ENCODE data around the gene PKD2L1.

DNA sequence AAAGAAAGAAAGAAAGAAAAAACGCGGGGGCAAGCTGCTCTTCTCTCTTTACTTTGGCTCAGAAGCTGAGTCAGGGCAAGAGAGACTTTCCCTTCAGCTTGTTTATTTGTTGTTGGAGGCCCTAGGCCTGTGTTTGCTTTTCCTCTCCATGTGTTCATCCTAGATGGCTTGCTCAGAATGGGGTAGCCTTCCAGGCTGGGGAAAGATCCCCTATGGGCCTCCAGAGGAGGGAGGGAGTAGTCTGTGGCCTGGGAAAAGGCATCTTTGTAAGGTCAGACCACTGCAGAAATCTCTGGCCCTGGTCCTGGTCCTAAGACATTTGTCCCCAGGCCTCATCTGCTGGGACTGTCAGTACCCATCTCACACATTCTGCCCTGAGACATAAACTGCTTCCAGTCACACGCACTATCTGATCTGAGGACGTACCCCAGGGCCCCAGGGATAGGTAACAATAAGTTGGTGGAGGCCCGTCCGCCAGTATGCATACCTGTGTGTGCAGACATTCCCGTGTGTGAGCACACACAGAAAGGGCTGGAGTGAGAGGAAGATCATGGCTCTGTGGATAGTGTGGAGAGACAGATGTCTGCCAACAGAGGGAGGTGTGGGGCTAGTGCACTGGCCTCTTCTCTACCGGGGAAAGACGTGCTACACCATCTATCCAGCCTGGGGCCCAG, 12.1 kb upstream of the PKD2L1 start:
- TF ChIP-seq, protein P1, sequence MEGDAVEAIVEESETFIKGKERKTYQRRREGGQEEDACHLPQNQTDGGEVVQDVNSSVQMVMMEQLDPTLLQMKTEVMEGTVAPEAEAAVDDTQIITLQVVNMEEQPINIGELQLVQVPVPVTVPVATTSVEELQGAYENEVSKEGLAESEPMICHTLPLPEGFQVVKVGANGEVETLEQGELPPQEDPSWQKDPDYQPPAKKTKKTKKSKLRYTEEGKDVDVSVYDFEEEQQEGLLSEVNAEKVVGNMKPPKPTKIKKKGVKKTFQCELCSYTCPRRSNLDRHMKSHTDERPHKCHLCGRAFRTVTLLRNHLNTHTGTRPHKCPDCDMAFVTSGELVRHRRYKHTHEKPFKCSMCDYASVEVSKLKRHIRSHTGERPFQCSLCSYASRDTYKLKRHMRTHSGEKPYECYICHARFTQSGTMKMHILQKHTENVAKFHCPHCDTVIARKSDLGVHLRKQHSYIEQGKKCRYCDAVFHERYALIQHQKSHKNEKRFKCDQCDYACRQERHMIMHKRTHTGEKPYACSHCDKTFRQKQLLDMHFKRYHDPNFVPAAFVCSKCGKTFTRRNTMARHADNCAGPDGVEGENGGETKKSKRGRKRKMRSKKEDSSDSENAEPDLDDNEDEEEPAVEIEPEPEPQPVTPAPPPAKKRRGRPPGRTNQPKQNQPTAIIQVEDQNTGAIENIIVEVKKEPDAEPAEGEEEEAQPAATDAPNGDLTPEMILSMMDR (IDR thresholded peaks at IDR 0.05; ENCODE audit: insufficient read depth, low read length, poor library complexity, severe bottlenecking): peak; percentile 31
- no peak for TF ChIP-seq EZH2phosphoT487 (conservative IDR thresholded peaks at IDR 0.05; ENCODE audit: low read length)
